Activated CD8-positive, alpha-beta T cell treated with anti-CD3 and anti-CD28 coated beads for 36 hours (primary cell): ENCODE measurements around the gene UBE2D3. TPM values are rescaled to one million over a fixed set of nuclear protein-coding genes. Genes with fewer than 3 reads are reported as not detected.

Source experiments
- ATAC-seq: fragments of 200-7000 bp; cut with Tn5 transposase; one replicate; pipeline ENCODE4 v1.10.0; 2021; ENCODE audit warnings: mild to moderate bottlenecking, moderate library complexity
- CTCF ChIA-PET: fragments of 350-600 bp; sonication (Branson Sonifier 250); formaldehyde crosslinking; loops from one replicate; lab custom pipeline; 2021; ENCODE audit warnings: antibody characterized with exemption; lab: Charles Lee
- POLR2A ChIA-PET: fragments of 350-600 bp; sonication (Branson Sonifier 250); formaldehyde crosslinking; loops from one replicate; lab custom pipeline; 2021; ENCODE audit warnings: antibody characterized with exemption; lab: Charles Lee
- DNase-seq: peaks from one replicate; pipeline ENCODE4 v3.0.0-alpha.2; 2020
- H3K27ac Mint-ChIP-seq: one replicate; pipeline ENCODE4 v1.8.0; 2021; ENCODE audit warnings: mild to moderate bottlenecking, mixed read lengths
- H3K27me3 Mint-ChIP-seq: one replicate; pipeline ENCODE4 v1.8.0; 2021; ENCODE audit warnings: mixed read lengths
- H3K36me3 Mint-ChIP-seq: one replicate; pipeline ENCODE4 v1.8.0; 2021; ENCODE audit warnings: low read depth, mixed read lengths
- H3K4me1 Mint-ChIP-seq: one replicate; pipeline ENCODE4 v1.8.0; 2021; ENCODE audit warnings: low read depth, mixed read lengths
- H3K4me3 Mint-ChIP-seq: one replicate; pipeline ENCODE4 v1.8.0; 2021; ENCODE audit warnings: mild to moderate bottlenecking, moderate library complexity, mixed read lengths
- H3K9me3 Mint-ChIP-seq: one replicate; pipeline ENCODE4 v1.8.0; 2021; ENCODE audit warnings: mixed read lengths
- CTCF ChIP-seq: fragments of 200-600 bp; IDR thresholded peaks from one replicate; pipeline ENCODE4 v1.8.0; 2022; ENCODE audit warnings: antibody characterized with exemption, mild to moderate bottlenecking
- intact Hi-C: fragments of 100-400 bp; cut with micrococcal nuclease; formaldehyde crosslinking; loops from one replicate; pipeline ENCODE4 v1.10.0; 2022
- total RNA-seq, 2 experiments: library from RNA; stranded (reverse); gene quantifications; one replicate each; pipeline ENCODE4 v1.2.3, GENCODE V29; 2021

Gene UBE2D3
- total RNA-seq, 2 experiments from 2014 or later: 410 to 427 TPM

GRCh38 chr4:102827674-102828496, 534 bp upstream of the UBE2D3 start:
- peaks cover 14% of the 10 kb centered on the region for H3K36me3 Mint-ChIP-seq
- H3K4me3 Mint-ChIP-seq: no peak overlapping the region
- intact Hi-C loops: loop anchor here (1.0 to 10.0 kb wide), 3 partner anchors 41 to 326 kb away; partner anchors contain the start of gene NFKB1
- H3K27ac Mint-ChIP-seq: no peak overlapping the region
- POLR2A ChIA-PET: interaction anchor here (0.6 to 5.7 kb wide), 30 partner anchors 11 to 1669 kb away, joined by 3 to 100 read pairs (median 4); partner anchors contain the start of genes CISD2, MANBA, NFKB1 and SLC39A8
- no peaks in the 10 kb centered on the region for H3K9me3 Mint-ChIP-seq
- DNase-seq (peak; percentile 100), ATAC-seq (peak; percentile 72)
- H3K27me3 Mint-ChIP-seq: no peaks in the 10 kb centered on the region
- TF ChIP-seq CTCF: no peak
- CTCF ChIA-PET: interaction anchor here (0.7 to 1.9 kb wide), 12 partner anchors 9 to 483 kb away, joined by 3 to 7 read pairs (median 4); partner anchors contain the start of genes CISD2 and SLC39A8
- peaks cover 19% of the 10 kb centered on the region for H3K4me1 Mint-ChIP-seq

GRCh38 chr4:102826105-102826889, 1.1 kb downstream of the UBE2D3 start:
- peaks cover 25% of the 10 kb centered on the region for H3K4me1 Mint-ChIP-seq
- peaks cover 28% of the 10 kb centered on the region for H3K36me3 Mint-ChIP-seq
- H3K9me3 Mint-ChIP-seq: no peaks in the 10 kb centered on the region
- no peak for TF ChIP-seq CTCF
- CTCF ChIA-PET: interaction anchor here (1.0 to 1.2 kb wide), 2 partner anchors 9 to 43 kb away, joined by 4 to 5 read pairs; partner anchors contain the start of gene CISD2
- DNase-seq (no peak), ATAC-seq (no peak)
- H3K4me3 Mint-ChIP-seq: no peak overlapping the region
- POLR2A ChIA-PET: interaction anchor here (0.6 to 5.7 kb wide), 13 partner anchors 9 to 325 kb away, joined by 3 to 100 read pairs (median 5); partner anchors contain the start of genes CISD2, MANBA and NFKB1
- intact Hi-C loops: loop anchor here (5.0 to 10.0 kb wide), 2 partner anchors 201 to 324 kb away; partner anchors contain the start of gene NFKB1
- no peaks in the 10 kb centered on the region for H3K27me3 Mint-ChIP-seq
- H3K27ac Mint-ChIP-seq: no peak overlapping the region

GRCh38 chr4:102825261-102826091, 1.9 kb downstream of the UBE2D3 start:
- H3K4me1 Mint-ChIP-seq: peaks cover 34% of the 10 kb centered on the region
- intact Hi-C loops: loop anchor here (5.0 to 10.0 kb wide), 2 partner anchors 201 to 323 kb away; partner anchors contain the start of gene NFKB1
- no peaks in the 10 kb centered on the region for H3K27me3 Mint-ChIP-seq
- peak; percentile 59 for DNase-seq
- no peak for ATAC-seq
- H3K36me3 Mint-ChIP-seq: peaks cover 35% of the 10 kb centered on the region
- no peak for TF ChIP-seq CTCF
- no peak overlapping the region for H3K4me3 Mint-ChIP-seq
- H3K9me3 Mint-ChIP-seq: no peaks in the 10 kb centered on the region
- POLR2A ChIA-PET: interaction anchor here (0.9 to 5.7 kb wide), 8 partner anchors 9 to 324 kb away, joined by 3 to 100 read pairs (median 16); partner anchors contain the start of genes CISD2, MANBA and NFKB1
- no peak overlapping the region for H3K27ac Mint-ChIP-seq
- CTCF ChIA-PET: interaction anchor here (0.9 to 1.2 kb wide), 3 partner anchors 8 to 175 kb away, joined by 3 to 5 read pairs (median 4); partner anchors contain the start of gene CISD2

- intact Hi-C loops: loop anchor here (10.0 kb wide), 1 partner anchor 200 kb away; no protein-coding TSS in a partner anchor
- Mint-ChIP-seq H3K4me1 (peaks cover 44% of the 10 kb centered on the region), H3K9me3 (no peaks in the 10 kb centered on the region), H3K27ac (no peak overlapping the region), H3K36me3 (peaks cover 43% of the 10 kb centered on the region), H3K27me3 (no peaks in the 10 kb centered on the region), H3K4me3 (no peak overlapping the region)
- POLR2A ChIA-PET: interaction anchor here (1.7 to 4.9 kb wide), 3 partner anchors 8 to 64 kb away, joined by 13 to 63 read pairs (median 22); partner anchors contain the start of genes CISD2 and MANBA
- CTCF ChIA-PET: interaction anchor here (0.7 to 1.0 kb wide), 2 partner anchors 9 to 45 kb away, joined by 3 to 4 read pairs; partner anchors contain the start of gene CISD2
- DNase-seq (no peak), ATAC-seq (no peak)
- no peak for TF ChIP-seq CTCF
Measured at GRCh38 chr4:102824398-102824797, 3.0 kb downstream of the UBE2D3 start.
